PC-9 (cell line): ENCODE results near the gene WDR48.

Experiments
- EZH2 ChIP-seq: fragments of 200-600 bp; sonication (generic); IDR thresholded peaks from 2 replicates; pipeline ENCODE4 v1.8.0; 2017; ENCODE audit warnings: antibody characterized with exemption, low read depth
- TF ChIP-seq, protein P1 (sequence below): fragments of 200-600 bp; sonication (generic); conservative IDR thresholded peaks from 2 replicates; pipeline ENCODE4 v1.6.1; 2017; ENCODE audit warnings: mixed run types, antibody characterized with exemption, mild to moderate bottlenecking, moderate library complexity

- TF ChIP-seq, protein P1, sequence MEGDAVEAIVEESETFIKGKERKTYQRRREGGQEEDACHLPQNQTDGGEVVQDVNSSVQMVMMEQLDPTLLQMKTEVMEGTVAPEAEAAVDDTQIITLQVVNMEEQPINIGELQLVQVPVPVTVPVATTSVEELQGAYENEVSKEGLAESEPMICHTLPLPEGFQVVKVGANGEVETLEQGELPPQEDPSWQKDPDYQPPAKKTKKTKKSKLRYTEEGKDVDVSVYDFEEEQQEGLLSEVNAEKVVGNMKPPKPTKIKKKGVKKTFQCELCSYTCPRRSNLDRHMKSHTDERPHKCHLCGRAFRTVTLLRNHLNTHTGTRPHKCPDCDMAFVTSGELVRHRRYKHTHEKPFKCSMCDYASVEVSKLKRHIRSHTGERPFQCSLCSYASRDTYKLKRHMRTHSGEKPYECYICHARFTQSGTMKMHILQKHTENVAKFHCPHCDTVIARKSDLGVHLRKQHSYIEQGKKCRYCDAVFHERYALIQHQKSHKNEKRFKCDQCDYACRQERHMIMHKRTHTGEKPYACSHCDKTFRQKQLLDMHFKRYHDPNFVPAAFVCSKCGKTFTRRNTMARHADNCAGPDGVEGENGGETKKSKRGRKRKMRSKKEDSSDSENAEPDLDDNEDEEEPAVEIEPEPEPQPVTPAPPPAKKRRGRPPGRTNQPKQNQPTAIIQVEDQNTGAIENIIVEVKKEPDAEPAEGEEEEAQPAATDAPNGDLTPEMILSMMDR = no peak
- no peak for TF ChIP-seq EZH2
Measured at GRCh38 chr3:39013289-39013688, 38.5 kb upstream of the WDR48 start.
